ENCODE data around the gene KRTAP10-12.

The KRTAP10-12 gene

DNA sequence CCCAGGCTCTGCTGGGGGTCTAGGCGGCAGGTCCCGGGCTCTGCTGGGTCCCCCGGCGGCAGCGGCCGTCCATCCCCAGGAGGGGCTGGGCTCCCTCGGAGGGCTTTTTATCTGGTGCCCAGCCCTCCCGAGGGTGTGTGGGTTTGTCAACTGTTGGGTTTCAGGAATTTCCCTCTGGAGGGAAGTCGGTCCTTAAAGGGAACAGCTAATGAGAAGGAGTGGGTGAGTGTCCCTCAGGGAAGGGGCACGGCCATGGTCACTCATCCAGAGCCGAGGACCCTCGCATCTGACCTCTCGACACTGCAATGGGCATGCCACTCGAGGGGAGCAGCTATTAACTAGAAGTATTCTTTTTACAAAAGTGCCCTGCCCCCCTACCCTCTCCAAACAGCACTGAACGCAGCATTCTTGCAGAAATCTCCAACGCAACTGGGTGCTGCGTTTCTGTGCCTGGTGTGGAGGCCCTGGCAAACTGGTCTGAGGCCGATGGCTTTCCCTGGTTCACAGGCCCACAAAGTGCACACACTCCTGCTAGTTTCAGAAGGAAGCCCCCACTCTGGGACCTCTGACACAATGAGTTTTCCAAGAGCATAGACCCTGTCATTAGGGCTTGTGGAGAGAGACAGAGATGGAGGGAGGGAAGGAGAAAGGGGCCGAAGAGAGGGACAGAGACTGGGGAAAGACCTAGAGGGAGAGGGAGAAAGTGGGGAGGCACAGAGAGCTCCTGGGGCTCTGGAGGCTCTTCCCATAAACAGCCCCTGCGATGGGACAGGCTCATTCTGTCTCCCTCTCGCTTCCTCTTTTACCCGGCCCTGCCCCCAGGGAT lies 15.4 kb downstream of the KRTAP10-12 start:
- DNase-seq (ENCODE audit: low read depth) = no peak

DNA sequence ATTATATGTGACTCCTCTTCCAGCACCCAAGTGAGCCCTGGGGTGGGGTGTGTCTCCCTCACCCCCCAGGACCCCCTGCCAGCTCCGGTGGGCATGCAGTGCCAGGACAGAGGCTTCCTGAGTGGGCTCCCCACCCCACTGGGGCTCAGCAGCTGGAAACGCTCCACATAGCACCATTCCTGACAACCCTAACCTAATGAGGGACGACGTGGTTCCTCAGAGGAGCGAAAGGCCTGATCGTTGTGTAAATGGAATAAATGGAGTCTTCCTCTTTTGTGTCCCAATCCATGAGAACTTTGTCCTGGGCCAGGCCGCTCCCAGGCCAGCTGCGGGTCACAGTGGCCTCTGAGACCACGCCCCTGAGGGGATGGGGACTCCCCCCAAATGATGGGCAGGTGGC lies 16.2 kb downstream of the KRTAP10-12 start:
- no peak for DNase-seq (ENCODE audit: low read depth)

DNA sequence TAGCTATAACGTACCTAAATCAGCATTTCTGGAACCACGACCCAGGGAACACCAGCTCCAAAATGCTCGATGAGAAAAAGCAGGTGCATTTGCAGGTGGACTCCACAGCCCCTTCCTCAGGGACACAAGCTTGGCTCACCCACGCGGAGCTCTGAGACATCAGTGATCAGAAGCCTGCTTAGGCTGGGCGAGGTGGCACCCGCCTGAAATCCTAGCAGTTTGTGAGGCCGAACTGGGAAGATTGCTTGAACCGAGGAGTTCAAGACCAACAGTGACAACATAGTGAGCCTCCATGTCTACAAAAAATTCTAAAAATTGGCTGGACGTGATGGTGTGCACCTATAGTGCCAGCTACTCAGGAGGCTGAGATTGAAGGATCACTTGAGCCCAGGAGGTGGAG lies 16.9 kb downstream of the KRTAP10-12 start:
- no peak for DNase-seq (ENCODE audit: low read depth)

DNA sequence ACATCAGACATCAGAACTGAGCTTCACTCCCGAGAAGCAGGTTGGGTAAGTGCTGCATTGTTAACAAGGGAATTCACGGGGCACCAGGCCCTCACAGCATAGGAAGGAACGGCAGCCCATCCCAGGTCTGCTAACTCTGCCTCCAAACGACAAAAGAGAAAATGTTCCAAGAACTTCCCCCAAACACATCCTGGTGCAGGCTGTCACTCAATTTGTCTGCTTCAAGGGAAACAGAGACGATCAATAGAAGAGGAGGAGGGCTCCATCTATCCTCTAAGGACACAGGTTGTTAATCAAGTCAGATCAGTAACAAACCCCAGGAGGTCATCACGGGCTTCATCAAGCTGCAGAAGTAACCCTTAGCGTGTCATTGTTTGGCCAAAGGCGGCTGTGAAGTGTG lies 17.9 kb downstream of the KRTAP10-12 start:
- DNase-seq (ENCODE audit: low read depth) = no peak

DNA sequence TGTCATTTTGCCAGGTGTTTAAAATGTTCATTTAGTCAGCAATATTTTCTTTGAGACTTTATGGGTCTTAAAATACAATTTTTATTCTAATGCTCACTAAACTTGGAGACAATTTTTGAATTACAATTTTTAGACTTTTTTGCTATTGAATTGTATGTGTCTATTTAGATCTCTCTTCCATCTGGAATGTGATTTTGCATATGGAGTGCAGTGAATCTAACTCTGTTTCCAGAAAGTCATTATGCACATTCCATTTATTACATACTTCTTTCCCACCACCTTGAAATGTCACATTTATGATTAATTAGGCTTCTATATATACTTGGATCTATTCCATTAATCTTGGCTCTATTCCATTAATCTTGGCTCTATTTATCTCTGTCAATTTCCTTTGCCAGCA lies 20.0 kb downstream of the KRTAP10-12 start:
- DNase-seq (ENCODE audit: low read depth) = no peak

DNA sequence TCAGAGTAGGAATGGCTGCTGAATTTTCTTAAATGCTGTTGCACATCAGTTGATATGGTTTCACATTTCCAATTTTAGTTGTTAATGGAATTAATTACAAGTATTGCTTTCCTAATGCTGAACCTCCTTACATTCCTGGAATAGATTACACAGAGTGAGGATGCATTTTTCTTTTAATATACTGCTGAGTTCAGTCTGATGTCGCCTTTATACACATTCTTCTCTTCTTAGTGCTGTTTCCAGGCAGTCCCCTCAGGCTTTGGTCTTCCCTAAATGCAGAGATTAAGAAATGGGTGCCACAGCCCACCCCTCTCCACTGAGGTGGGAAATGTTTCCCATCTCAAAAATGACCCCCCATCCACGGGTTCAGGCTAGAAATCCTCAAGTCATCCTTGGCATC lies 21.1 kb downstream of the KRTAP10-12 start:
- no peak for DNase-seq (ENCODE audit: low read depth)

DNA sequence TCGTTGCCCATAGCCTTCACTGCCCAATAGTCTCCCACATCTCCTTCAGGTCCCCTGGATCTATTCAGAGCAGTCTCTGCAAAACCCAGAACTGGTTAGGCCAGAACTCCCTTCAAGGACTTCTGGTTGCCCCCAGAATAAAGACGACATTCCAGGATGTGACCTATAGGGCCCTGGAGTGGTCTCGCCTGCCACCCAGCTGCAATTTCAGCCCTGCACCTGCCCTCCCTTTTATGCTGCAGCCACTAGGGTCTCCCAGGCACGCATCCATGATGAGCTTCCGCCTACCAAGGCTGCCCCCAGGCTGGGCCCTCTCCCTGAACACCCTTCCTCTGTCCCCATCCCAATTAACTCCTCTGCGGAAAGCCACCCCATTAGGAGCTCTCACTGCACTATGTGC lies 21.6 kb downstream of the KRTAP10-12 start:
- DNase-seq (ENCODE audit: low read depth) = no peak

DNA sequence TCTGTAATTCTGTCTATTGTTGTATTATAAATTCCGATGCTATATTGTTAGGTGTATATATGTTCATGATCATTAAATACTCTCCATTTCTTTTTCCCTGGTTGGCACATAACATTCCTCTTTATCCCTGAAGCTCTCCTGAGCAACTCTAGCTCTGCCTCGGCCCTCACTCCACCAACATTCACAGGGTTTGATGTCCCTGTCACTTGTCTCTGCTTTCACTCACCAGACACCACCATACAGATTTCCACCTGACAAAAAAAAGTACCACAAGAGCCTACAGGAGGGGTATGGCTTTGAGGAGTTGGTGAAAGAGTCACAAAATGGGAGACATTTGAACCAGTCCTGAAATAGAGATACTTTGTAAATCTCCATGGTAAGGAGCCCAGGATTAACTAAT lies 23.2 kb downstream of the KRTAP10-12 start:
- no peak for DNase-seq (ENCODE audit: low read depth)

DNA sequence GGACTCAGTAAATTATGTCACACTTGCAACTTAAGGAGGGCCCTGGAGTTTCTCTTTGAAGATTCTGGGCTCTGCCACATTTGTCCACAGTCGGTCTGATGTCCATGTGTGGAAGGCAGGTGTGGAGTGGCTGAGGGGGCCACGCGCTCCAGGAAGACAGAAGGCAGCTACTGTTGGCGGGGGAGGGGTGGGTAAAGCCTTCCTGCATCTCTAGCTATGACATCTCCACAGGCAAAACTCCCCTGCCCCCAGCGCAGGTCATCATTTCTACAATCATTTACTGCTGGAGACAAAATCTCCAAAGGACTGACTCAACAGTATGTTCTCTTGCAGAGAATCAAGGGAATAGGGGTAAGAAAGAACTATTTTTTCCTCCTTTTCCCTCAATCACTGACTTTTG lies 25.8 kb downstream of the KRTAP10-12 start:
- no peak for DNase-seq (ENCODE audit: low read depth)

DNA sequence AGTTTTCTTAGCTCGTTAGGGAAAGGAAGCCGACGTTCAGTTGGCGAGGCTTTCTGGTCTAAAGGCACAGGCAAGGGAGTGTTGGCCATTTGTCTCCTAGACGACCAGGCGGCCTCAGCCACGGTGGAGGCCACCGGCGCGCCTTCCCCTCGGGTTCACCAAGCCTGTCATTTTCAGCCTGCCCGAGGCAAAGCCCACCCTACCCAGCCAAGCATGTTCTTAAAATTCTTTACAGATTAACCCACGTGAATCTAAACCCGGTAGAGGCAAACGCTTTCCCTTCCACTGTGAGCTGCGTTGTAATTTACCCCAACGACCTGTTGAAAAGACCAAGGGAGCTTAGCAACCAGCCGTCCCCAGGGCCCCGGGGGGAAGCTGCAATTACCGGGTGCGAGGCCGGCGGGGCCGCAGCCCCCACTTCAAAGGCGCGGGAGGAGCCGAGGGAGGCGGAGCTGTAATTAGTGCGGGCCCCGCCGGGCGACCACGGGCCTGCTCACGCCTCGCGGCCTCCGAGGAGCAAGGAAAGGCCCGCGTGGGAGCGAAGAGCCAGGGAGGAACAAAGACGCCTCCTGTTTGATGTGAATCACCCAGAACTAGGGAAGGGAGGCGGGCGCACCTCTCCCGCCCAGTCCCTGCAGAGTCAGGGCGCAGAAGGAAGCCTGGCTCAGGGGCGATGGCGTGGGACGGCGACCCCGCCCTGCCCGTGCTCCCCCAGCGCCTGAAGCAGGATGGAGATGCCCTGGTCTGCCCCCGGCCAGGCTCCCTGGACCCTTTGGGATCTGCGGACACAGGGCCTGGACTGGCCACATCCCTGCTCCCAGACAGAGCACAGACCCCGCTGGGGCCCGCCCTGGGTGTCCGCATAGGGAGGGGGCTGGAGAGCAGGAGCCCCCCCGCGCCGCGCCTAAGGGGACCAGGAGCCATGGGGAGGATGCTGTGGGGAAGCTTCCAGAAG lies 26.5 kb downstream of the KRTAP10-12 start:
- no peak for DNase-seq (ENCODE audit: low read depth)

DNA sequence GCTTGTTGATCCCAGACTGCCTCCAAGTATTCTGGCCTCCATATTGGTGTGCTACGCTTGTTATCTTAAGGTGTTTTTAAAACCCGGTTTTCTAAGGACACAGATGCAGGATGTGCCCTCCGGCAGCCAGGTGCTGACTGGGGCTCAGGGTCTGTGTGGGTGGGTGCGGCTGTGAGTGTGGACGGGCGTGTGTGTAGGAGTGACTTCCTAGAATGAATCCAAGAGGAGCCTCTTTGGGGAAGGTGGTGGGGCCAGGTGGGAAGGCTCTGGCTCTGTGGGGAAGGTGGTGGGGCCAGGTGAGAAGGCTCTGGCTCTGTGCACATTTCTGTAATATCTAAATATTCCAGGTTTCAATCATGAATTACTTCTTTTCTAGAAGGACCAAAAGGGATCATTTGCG lies 27.2 kb downstream of the KRTAP10-12 start:
- DNase-seq (ENCODE audit: low read depth) = no peak

DNA sequence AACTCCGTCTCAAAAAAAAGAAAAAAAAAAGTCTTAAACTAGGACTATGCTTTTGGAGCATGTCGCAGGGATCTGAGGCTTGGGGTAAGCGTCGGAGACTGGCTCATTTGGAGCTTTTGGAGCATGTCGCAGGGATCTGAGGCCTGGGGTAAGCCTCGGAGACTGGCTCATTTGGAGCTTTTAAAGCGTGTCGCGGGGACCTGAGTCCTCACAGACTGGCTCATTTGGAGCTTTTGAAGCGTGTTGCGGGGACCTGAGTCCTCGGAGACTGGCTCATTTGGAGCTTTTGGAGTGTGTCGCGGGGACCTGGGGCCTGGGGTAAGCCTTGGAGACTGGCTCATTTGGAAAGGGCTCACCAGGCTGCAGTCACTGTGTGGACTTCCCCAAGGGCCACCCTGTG lies 28.0 kb downstream of the KRTAP10-12 start:
- no peak for DNase-seq (ENCODE audit: low read depth)

DNA sequence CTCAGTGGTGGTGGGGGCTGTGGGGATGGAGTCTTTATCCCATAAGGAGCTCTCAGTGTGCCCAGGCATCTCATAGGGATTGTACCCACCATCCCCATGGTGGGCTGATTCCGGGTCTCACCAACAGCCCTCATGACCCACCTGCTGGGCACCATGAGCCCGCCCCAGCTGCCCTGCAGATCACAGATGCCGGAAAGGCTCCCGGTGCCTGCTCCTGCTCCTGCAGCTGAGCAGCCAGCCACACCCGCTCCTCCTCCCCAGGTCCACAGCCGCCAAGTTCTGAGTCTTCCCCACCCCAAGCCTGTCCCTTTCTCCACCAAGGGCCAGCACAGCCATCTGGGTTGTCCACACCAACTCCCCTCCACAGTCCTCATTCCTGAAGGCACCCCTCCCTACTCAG lies 29.9 kb downstream of the KRTAP10-12 start:
- no peak for DNase-seq (ENCODE audit: low read depth)

DNA sequence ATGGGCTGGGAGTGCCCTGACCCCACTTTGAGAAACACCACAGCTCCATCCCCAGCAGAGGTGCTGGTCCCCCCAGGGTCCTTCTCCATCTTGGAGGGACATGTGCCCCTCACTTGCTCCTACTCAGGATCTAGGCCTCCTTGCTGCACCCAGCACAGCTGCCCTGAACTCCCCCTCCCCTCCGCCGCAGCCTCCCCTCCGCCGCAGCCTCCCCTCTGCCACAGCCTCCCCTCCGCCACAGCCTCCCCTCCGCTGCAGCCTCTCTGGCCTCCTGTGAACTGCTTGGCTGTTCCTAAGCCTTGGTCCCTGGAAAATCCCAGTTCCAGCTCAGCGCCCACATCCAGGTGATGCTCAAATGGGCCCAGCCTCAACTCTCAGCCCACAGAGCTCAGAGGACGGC lies 30.3 kb downstream of the KRTAP10-12 start:
- DNase-seq (ENCODE audit: low read depth) = no peak

DNA sequence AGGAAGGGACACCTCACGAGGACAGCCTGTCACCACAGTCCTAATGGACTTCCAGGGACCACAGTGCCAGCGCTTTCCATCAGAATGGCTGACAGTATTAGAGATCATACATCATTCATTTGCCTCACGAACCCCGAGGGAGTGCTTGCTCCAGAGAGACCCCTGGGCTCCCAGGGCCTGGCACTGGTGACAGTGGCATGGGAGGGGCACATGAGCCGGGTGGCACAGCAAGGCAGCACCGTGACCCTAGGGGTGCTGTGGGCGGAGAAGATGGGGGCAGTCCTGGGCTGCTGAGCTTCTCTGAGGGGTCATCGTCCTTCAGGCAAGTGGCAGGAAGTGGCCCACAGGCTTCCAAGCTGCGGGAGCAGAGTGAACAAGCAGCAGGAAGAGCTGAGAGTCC lies 30.8 kb downstream of the KRTAP10-12 start:
- DNase-seq (ENCODE audit: low read depth) = no peak

DNA sequence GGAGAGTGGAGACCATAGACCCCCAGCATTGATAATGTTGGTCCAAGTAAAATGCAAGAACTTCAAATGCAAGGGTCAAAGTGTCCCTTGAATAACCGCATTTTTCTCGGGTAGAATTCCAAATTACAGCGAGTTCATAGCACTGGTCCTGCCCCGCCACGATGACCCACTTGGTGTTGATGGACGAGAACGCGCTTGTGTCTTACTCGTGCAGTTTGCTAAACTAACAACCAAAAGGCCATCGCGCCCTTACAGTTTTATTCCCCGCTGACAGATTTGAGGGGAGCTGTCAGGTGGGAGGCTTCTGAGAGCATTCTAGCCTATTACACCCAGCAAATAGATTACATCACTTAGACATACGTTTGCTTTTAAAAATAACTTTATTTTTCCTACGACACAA lies 31.7 kb downstream of the KRTAP10-12 start:
- no peak for DNase-seq (ENCODE audit: low read depth)

DNA sequence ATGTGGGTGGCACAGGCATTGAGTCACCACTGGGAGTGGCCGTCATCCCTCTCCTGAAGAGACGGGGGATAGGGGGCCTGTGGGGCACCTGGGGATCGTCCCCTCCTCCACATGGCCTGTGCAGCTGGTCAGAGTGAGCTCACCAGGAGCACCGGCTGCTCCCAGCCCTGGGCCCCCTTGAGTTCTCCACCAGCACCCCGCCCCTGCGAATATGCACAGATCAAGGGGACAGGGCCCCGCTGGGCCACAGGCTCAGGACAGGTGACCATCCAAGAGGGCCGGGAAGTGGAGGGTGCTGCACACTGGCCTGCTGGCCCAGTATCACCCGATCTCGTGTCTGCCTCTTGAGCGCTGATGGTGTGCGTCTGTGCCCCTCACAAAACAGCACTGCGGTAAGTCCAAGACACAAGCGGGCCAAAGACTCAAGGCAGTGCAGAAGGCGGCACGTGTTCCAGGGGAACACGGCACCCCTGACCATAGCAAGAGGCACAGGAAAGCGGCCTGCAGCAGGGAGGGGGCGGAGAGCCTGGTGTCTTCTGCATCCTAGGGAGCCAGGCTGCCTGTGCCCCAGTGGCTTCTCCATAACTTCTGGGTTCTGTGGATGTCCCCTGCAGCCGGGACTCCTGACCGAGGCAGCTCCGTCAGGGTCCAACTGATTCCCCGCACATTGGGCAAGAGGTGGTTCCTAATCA lies 32.5 kb downstream of the KRTAP10-12 start:
- DNase-seq (ENCODE audit: low read depth) = no peak

DNA sequence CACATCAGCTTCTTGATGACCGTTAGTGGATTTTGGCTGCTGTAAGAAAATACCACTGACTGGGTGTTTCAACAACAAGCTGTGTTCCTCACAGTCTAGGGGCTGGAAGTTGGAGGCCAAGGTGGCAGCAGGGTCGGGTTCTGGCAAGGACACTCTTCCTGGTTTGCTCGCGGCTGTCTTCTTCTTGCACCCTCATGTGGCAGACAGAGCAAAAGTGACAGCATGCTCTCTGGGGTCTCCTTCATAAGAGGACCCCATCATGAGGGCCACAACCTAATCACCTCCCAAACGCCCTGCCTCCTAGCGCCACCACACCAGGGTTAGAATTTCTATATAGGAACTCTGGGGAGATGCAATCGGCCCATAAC lies 33.0 kb downstream of the KRTAP10-12 start:
- no peak for DNase-seq (ENCODE audit: low read depth)

DNA sequence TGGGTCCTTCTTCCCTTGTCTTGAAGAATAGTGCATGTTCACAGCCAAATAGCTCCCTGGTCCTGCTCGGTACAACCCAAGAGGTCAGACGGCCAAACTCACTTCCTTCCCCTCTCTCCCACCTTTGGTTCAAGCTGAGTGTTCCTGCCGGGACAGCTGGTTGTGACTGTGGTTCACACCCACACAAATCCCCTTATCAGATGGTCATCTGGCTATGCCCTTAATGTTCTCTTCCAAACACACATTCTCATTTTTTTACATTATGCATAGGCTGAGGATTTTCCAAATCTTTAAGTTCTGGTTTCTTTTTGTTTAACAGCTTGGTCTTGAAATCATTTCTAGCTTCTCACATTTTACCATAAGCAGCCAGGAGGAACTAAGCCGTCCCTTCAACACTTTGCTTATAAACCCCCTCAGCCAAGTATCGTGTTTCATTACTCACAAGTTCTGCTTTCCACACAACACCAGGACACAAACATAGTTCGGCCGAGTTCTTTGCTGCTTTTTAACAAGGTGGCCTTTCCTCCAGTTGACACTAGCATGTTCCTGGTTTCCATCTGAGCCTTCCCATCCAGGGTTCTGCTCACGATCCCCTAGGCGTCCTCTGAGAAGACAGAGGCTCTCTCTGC lies 34.1 kb downstream of the KRTAP10-12 start:
- no peak for DNase-seq (ENCODE audit: low read depth)

DNA sequence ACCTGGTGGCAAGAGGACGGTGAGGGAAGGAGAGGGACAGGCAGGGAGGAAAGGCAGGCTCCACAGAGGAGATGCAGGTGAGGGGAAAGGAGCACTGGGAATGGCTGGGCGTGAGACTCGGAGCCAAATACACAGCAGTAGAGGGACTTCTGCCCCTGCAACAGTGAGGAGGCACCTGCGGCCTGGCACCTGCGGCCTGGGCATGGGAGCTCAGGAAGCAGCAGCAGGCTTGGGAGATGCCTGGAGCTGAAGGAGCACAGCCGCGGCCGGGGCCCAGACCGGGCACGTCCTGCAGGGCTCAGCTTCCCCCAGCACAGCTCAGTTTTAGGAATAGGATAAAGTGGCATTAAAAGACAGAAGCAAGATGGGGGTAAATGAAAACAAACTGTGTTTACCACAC lies 35.3 kb downstream of the KRTAP10-12 start:
- DNase-seq (ENCODE audit: low read depth) = no peak

DNA sequence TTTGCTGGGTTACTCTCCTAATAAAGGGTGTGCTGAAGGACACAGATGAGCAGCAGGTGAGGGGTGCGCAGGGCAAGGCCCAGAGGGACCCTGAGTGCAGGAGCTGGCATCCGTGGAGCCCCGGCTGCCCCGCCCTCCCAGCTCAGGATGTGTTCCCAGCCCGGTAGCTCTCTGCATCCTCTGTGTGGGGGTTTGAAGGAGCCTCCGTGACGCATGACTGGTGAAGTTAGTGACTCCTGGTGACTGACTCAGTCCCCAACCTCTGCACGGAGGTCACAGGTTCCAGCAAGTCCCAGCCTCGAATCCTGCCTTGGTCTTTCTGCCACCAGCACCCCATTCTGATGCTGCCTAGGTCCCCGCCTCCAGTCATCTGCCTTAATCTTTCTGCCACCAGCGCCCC lies 36.0 kb downstream of the KRTAP10-12 start:
- no peak for DNase-seq (ENCODE audit: low read depth)

DNA sequence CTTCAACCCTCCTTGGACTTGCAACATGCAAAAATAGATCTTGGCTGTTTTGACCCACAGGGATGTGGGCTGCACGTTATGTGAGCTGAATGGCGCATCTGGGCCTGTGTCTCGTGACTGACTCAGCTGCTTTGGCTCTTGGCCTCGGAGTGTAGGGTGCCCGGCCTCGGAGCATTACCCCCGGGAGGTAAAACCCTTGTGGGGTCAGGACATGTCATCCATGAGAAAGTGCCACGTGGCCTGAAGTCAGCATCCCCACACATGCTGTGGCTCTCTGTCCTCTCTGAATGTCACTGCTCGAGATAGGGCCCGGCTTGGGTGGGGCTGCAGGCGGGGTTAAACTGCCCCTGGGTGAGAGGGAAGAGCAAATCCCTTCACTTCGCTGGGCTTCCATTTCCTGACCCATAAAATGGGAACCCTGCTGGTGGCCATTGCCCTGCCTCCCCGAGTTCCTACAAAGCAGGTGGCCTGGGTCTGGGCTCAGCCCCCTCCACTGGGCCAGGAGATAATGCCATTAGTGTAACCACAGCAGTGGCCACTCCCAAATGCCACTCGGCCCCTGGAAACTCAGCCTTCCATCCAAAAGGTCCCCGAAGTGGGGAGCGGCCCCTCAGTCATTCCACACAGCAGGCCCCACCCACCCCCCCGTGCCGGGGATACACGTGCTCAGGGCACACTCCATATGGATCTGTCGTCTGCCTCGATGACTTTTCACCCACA lies 37.2 kb downstream of the KRTAP10-12 start:
- no peak for DNase-seq (ENCODE audit: low read depth)

Measured in iris pigment epithelial cell (primary cell).